Measurements from ENCODE around the gene CDK16. TPM values are rescaled to one million over a fixed set of nuclear protein-coding genes. Genes with fewer than 3 reads are reported as not detected.

Gene CDK16
- total and polyA plus RNA-seq, 2 of the 13 experiments (the other 11 are each of a cell fraction or from before 2014, with no cell fraction given), result 64.5 to 225 TPM

GRCh38 chrX:47227334-47227583 lies 8.8 kb downstream of the CDK16 start:
- Histone ChIP-seq H3K4me1 (ENCODE audit: insufficient read depth, low read length) (peaks cover 7% of the 10 kb centered on the region), H3K36me3 (replicated peaks in 1 of 2; ENCODE audit: control insufficient read depth in 1 of 2, insufficient read depth in 2 of 2, low read length in 2 of 2) (peaks cover 11 to 41% of the 10 kb centered on the region in 2 experiments; a peak in 4 of 5 replicates), H3K9me3 (ENCODE audit: low read length) (no peaks in the 10 kb centered on the region), H4K20me1 (ENCODE audit: insufficient read depth, low read length) (no peaks in the 10 kb centered on the region), H3K9ac (ENCODE audit: insufficient read depth, low read depth, low read length) (no peak overlapping the region), H3K79me2 (ENCODE audit: insufficient read depth, low read length) (peaks cover 1% of the 10 kb centered on the region), H3K27ac (ENCODE audit: extremely low read length, insufficient read depth, low read length) (no peak overlapping the region), H3K27me3 (ENCODE audit: control insufficient read depth in 1 of 2, insufficient read depth in 2 of 2, low read length in 2 of 2) (no peaks in the 10 kb centered on the region), H2AFZ (ENCODE audit: low read length) (no peak overlapping the region), H3K4me2 (ENCODE audit: low read depth, low read length) (no peak overlapping the region), H3K4me3 (replicated peaks in 1 of 3; ENCODE audit: insufficient read depth in 1 of 3, low read depth in 2 of 3, low read length in 3 of 3) (no peak overlapping the region)
- ChIA-PET POLR2A (no interaction called here), CTCF (ENCODE audit: low intra/inter-chr PET ratio, low total read pairs) (no interaction called here)
- BruUV-seq (replicated peaks), result no TSS peak
- FAIRE-seq, result no peak
- TF ChIP-seq, protein P1, sequence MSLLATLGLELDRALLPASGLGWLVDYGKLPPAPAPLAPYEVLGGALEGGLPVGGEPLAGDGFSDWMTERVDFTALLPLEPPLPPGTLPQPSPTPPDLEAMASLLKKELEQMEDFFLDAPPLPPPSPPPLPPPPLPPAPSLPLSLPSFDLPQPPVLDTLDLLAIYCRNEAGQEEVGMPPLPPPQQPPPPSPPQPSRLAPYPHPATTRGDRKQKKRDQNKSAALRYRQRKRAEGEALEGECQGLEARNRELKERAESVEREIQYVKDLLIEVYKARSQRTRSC (CRISPR knock-in tag; IDR thresholded peaks at IDR 0.05; ENCODE audit: low read depth), result no peak
- TF ChIP-seq IKZF5 (CRISPR knock-in tag; IDR thresholded peaks at IDR 0.05), result no peak
- in situ Hi-C loops (cut with HindIII; ENCODE audit: extremely low pct_ligation_motif_present, low pct_unique_long_range_greater_than_20kb), result no loop called here
- ATAC-seq, result no peak
- intact Hi-C loops (cut with micrococcal nuclease; ENCODE audit: unreplicated experiment), result no loop called here
- DNase-seq (ENCODE audit: low spot score), result no peak
- WGBS (ENCODE audit: low lambda C conversion rate), result 96% methylated on average over 7 of the region's 9 CpGs

DNA sequence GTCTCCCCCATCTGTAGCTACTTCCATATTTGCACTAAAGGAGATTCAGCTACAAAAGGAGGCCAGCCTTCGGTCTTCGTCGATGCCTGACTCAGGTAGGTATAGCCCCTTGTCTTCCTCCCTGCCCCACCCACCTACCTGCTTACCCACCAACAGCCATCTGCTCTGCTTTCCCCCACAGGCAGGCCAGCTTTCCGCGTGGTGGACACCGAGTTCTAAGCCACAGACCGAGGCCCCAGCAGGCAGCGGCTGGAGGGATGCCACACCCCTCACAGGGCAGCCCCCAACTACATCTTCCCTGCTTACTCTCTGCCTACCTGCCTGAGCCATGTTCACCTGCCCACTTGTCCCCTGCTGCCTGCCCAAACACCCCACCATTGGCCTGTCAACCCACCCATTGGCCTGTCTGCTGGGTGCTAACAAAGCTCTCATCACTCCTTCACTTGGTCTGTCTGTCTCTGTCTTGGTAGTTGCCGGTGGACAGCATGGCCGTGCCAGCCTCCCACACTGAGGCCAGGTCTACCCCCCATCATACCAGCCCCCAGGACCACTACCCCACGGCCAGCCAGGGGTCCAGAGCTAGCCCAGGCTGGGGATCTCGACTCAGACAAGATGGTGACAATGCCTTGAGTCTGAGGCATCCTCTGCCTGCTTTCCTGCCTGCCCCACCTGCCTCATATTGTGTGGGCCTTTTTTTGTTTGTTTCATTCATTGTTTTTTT lies 10.2 kb downstream of the CDK16 start:
- intact Hi-C loops (cut with micrococcal nuclease; ENCODE audit: unreplicated experiment), result no loop called here
- no peak overlapping the region for H3K27ac ChIP-seq (ENCODE audit: extremely low read length, insufficient read depth, low read length)
- H2AFZ ChIP-seq (ENCODE audit: low read length), result no peak overlapping the region
- ATAC-seq (no peak), FAIRE-seq (no peak), DNase-seq (ENCODE audit: low spot score) (no peak)
- no peaks in the 10 kb centered on the region for H4K20me1 ChIP-seq (ENCODE audit: insufficient read depth, low read length)
- ChIA-PET POLR2A (interaction anchor here (1.1 to 1.3 kb wide), 2 partner anchors 9 to 11 kb away, joined by 4 to 6 read pairs; no protein-coding TSS in a partner anchor), CTCF (ENCODE audit: low intra/inter-chr PET ratio, low total read pairs) (no interaction called here)
- H3K36me3 ChIP-seq (replicated peaks in 1 of 2; ENCODE audit: control insufficient read depth in 1 of 2, insufficient read depth in 2 of 2, low read length in 2 of 2), result peaks cover 8 to 32% of the 10 kb centered on the region in 2 experiments; a peak in 4 of 5 replicates
- in situ Hi-C loops (cut with HindIII; ENCODE audit: extremely low pct_ligation_motif_present, low pct_unique_long_range_greater_than_20kb), result no loop called here
- peaks cover under 1% of the 10 kb centered on the region for H3K79me2 ChIP-seq (ENCODE audit: insufficient read depth, low read length)
- H3K27me3 ChIP-seq (ENCODE audit: control insufficient read depth in 1 of 2, insufficient read depth in 2 of 2, low read length in 2 of 2), result no peaks in the 10 kb centered on the region; a peak in 1 of 5 replicates
- H3K4me2 ChIP-seq (ENCODE audit: low read depth, low read length), result no peak overlapping the region
- H3K9me3 ChIP-seq (ENCODE audit: low read length), result no peaks in the 10 kb centered on the region
- no peak overlapping the region for H3K9ac ChIP-seq (ENCODE audit: insufficient read depth, low read depth, low read length)
- 91% methylated on average over 6 of the region's 12 CpGs for WGBS (ENCODE audit: low lambda C conversion rate)
- no peak overlapping the region for H3K4me3 ChIP-seq (replicated peaks in 1 of 3; ENCODE audit: insufficient read depth in 1 of 3, low read depth in 2 of 3, low read length in 3 of 3)
- H3K4me1 ChIP-seq (ENCODE audit: insufficient read depth, low read length), result peaks cover 13% of the 10 kb centered on the region
- BruUV-seq (replicated peaks), result no TSS peak
- TF ChIP-seq ZBTB38 (CRISPR knock-in tag; IDR thresholded peaks at IDR 0.05), result no peak
- TF ChIP-seq ZNF737 (CRISPR knock-in tag; IDR thresholded peaks at IDR 0.05; ENCODE audit: borderline replicate concordance), result no peak
- no peak for TF ChIP-seq ZHX1 (CRISPR knock-in tag; IDR thresholded peaks at IDR 0.05; ENCODE audit: low read depth)
- TF ChIP-seq ZNF326 (CRISPR knock-in tag; IDR thresholded peaks at IDR 0.05; ENCODE audit: borderline replicate concordance), result no peak
- TF ChIP-seq ZBTB21 (CRISPR knock-in tag; IDR thresholded peaks at IDR 0.05), result no peak

Data from HepG2 (cell line).